Measurements from ENCODE around the gene M1AP. TPM values are rescaled to one million over a fixed set of nuclear protein-coding genes. Genes with fewer than 3 reads are reported as not detected.

Gene M1AP
- total and polyA plus RNA-seq, 2 experiments from 2014 or later = not detected

GRCh38 chr2:74526649-74527230 lies 121.4 kb downstream of the M1AP start:
- TF ChIP-seq CTCF (IDR thresholded peaks at IDR 0.05; ENCODE audit: low read depth, low read length) = no peak
- no peak for DNase-seq (ENCODE audit: low read depth in 1 of 2, low spot score in 1 of 2)
- Histone ChIP-seq H3K27ac (no peak overlapping the region), H3K4me1 (ENCODE audit: low read depth) (peaks cover 9% of the 10 kb centered on the region), H3K9me3 (ENCODE audit: low read depth) (no peaks in the 10 kb centered on the region), H3K27me3 (peaks cover 26% of the 10 kb centered on the region), H3K36me3 (peaks cover 10% of the 10 kb centered on the region), H3K4me3 (no peak overlapping the region)

DNA sequence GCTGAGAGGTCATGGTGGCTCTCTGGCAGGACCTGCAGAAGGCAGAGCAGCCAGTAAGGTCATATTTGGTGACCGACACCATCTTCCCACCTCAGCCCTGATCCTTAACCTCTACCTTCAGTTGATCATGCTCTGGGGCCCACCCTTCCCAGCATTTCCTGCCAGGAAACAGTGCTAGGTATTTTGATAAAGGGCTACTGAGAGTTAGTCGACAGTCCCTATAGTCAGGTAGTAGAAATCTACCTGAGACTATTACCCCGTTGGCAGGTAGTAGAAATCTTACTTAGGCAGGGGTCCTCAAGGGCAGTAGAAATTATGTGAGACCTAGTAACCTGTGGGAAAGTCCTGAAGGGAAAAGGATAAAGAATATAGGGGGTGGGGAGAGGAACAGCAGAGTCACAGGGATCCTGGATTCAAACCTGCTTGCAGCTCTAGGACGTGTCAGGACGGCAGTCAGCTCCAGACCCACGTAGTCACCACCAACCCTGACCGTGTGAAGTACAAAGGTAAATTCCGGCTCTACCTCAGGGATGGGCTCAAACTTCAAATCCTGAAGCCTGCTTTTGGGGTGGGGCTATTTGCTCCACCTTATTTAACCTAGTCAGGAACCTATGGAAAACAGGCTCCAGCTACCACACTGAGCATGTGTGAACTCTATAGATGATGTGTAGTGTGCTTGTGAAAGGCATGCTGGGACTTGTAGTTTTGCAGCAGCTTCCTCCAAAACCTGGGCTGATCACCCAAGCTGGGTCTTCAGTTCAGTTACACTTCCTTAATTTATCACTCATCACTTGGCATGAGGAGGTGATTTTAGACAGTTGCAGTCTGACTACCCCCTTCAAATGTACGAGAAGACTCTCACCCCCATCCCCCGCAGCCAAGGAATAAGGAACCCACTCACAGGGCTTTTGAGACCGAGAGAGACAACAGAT lies 122.1 kb downstream of the M1AP start, which contains the start of gene DQX1:
TSS of gene DQX1 (minus strand) at position 515 of the 932 bp plus-strand sequence. CDS start at position 13, 502 bp downstream.
- H3K27ac ChIP-seq = no peak within 1 kb of the TSS
- no peaks in the 10 kb centered on the region for H3K9me3 ChIP-seq (ENCODE audit: low read depth)
- no peak within 1 kb of the TSS for H3K4me3 ChIP-seq
- DNase-seq (ENCODE audit: low read depth in 1 of 2, low spot score in 1 of 2) = peak in 1 of 2 donors; percentile 44
- H3K27me3 ChIP-seq = peaks cover 34% of the 10 kb centered on the region
- peaks cover 10% of the 10 kb centered on the region for H3K36me3 ChIP-seq
- no peak for TF ChIP-seq CTCF (IDR thresholded peaks at IDR 0.05; ENCODE audit: low read depth, low read length)
- H3K4me1 ChIP-seq (ENCODE audit: low read depth) = peaks cover 9% of the 10 kb centered on the region

DNA sequence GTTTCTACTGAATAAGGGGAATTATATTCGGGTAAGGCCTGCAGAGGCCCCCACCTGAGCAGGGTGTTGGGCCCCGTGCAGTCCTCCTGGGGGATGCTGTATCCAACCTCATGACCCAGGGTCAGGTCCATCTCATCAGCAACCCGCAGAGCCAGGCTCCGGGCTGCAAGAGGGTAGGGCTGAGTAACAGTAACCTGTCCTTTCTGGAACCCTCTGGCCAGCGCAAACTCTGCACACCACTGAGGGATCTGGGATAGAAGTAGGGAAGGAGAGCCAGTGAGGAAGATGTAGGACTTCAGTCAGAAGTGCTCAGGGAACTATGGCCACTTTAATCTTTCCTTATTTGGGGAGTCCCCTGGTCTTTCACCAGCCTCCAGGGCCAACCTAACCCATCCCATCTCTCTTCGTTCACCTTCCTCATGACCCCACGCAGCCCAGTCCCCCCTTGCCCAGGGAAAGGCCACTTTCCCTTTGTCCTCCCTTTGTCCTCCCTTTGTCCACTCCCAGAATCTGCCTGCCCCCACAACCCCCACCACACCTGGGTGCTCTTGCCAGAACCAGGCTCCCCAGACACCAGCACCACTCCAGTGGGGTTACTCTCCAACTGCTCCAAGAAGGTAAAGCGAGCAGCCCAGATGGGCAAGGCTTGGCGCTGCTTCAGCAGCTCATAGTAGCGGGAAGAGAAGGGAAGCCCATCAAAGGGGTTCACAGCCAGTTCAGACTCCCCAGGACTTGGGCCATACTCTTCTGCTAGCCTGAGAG lies 123.0 kb downstream of the M1AP start:
- Histone ChIP-seq H3K4me1 (ENCODE audit: low read depth) (peaks cover 5% of the 10 kb centered on the region), H3K27me3 (peaks cover 42% of the 10 kb centered on the region), H3K27ac (no peak overlapping the region), H3K36me3 (peaks cover 10% of the 10 kb centered on the region), H3K9me3 (ENCODE audit: low read depth) (no peaks in the 10 kb centered on the region), H3K4me3 (no peak overlapping the region)
- TF ChIP-seq CTCF (IDR thresholded peaks at IDR 0.05; ENCODE audit: low read depth, low read length) = no peak
- DNase-seq (ENCODE audit: low read depth in 1 of 2, low spot score in 1 of 2) = no peak

- peaks cover 54% of the 10 kb centered on the region for H3K27me3 ChIP-seq
- TF ChIP-seq CTCF (IDR thresholded peaks at IDR 0.05; ENCODE audit: low read depth, low read length) = no peak
- H3K9me3 ChIP-seq (ENCODE audit: low read depth) = no peaks in the 10 kb centered on the region
- H3K27ac ChIP-seq = no peak overlapping the region
- peaks cover 5% of the 10 kb centered on the region for H3K4me1 ChIP-seq (ENCODE audit: low read depth)
- no peak for DNase-seq (ENCODE audit: low read depth in 1 of 2, low spot score in 1 of 2)
- H3K4me3 ChIP-seq = no peak overlapping the region
- peaks cover 10% of the 10 kb centered on the region for H3K36me3 ChIP-seq
These were observed 124.1 kb downstream of the M1AP start for GRCh38 chr2:74524005-74524404.

GRCh38 chr2:74522516-74522915 lies 125.6 kb downstream of the M1AP start:
- peaks cover 10% of the 10 kb centered on the region for H3K36me3 ChIP-seq
- no peaks in the 10 kb centered on the region for H3K9me3 ChIP-seq (ENCODE audit: low read depth)
- no peak overlapping the region for H3K27ac ChIP-seq
- TF ChIP-seq CTCF (IDR thresholded peaks at IDR 0.05; ENCODE audit: low read depth, low read length) = no peak
- no peaks in the 10 kb centered on the region for H3K4me1 ChIP-seq (ENCODE audit: low read depth)
- H3K4me3 ChIP-seq = no peak overlapping the region
- no peak for DNase-seq (ENCODE audit: low read depth in 1 of 2, low spot score in 1 of 2)
- H3K27me3 ChIP-seq = peaks cover 68% of the 10 kb centered on the region
